Posterior vena cava (tissue), 2 donors: ENCODE measurements around the gene MAST4. TPM values are rescaled to one million over a fixed set of nuclear protein-coding genes. Genes with fewer than 3 reads are reported as not detected.

Experiments used
- DNase-seq: peaks from one replicate; pipeline ENCODE4 v3.0.0-alpha.2; 2020; ENCODE audit warnings: low spot score
- intact Hi-C, 2 donors: fragments of 100-400 bp; cut with DNase I; formaldehyde crosslinking; loops; one replicate each; pipeline versions ENCODE4 v1.14.1 to v1.14.2; 2022 to 2023
- total RNA-seq, 2 donors: library from RNA; stranded (reverse); fragmentation: NEBNext Ultra II Directional; extraction: Animal tissue kit (Norgen Biotek cat#: 25700); gene quantifications; one replicate each; pipeline ENCODE4 v1.2.1, GENCODE V29; 2021
- donor health status: DM: yes; HTN: yes; CAD: no.
- donor health status: DM: yes; HTN: yes; CAD: no.

Gene MAST4
- total RNA-seq, 2 donors from 2014 or later = 36.4 to 45.6 TPM

DNA sequence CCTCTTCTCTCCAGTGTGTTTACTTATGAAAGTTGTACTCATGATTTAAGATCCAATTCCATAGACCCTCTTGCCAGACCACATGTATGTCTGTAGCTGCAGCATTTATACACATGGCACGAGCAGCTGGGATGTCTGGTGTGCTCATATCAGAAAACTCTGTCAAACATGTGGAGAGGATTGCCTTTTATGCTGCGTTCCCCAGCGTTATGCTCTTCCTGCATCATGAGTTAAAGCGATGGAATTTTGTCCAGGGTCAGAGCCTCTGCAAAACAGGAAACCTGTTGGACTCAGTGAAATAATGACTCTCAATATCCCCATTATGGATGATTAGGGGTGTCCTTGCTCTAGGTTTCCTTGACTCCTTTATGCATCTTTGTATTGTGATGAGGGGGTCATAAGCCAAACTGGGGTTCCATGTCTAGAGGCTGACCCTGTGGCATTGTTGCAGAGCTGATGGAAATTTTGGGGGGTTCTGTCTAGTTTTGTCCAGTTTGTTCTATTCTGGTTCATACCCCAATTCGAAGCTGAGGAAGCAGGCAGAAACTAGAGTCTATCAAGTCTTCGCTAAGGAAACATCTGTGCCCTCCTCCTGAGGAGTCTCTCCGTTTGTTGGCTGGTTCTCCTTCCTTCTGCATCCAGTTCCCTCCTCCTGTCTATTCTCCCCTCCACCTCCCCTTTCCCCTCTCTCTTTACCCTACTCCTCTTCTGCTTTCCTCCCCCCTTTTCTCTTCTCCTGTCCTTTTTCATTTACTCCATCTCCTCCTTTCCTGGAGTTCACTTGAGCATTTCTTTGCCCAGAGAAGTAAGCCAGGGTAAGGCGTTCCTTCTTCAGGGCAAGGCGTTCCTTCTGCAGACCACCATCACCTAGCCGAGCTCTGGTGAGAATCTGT, 252.8 kb downstream of the MAST4 start:
- intact Hi-C loops = no loop called here
- DNase-seq = no peak

DNA sequence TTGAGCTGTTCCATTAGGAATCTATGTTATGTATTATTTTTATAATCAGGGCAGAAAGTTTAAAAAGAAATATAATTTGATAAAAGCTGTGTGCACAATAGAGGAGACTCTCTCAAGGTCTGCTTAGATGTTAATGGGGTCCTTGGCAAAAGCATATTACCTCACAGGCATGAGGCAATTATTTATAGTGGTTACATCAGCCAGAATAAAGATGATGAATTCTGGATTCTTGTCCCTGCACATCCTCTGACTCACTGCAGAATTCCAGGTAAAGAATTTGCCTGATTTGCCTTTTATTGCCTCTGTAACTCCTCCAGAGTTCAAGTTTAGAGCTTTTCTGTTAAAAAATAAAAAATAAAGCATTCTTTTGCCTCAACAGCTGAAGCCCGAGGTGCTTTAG, 253.6 kb downstream of the MAST4 start:
- intact Hi-C loops = no loop called here
- no peak for DNase-seq

GRCh38 chr5:66850354-66851075, 254.3 kb downstream of the MAST4 start:
- no peak for DNase-seq
- intact Hi-C loops = no loop called here

GRCh38 chr5:66851306-66851705, 255.1 kb downstream of the MAST4 start:
- DNase-seq = no peak
- intact Hi-C loops = no loop called here

GRCh38 chr5:66854416-66854815, 258.2 kb downstream of the MAST4 start:
- DNase-seq = no peak
- intact Hi-C loops = no loop called here

DNA sequence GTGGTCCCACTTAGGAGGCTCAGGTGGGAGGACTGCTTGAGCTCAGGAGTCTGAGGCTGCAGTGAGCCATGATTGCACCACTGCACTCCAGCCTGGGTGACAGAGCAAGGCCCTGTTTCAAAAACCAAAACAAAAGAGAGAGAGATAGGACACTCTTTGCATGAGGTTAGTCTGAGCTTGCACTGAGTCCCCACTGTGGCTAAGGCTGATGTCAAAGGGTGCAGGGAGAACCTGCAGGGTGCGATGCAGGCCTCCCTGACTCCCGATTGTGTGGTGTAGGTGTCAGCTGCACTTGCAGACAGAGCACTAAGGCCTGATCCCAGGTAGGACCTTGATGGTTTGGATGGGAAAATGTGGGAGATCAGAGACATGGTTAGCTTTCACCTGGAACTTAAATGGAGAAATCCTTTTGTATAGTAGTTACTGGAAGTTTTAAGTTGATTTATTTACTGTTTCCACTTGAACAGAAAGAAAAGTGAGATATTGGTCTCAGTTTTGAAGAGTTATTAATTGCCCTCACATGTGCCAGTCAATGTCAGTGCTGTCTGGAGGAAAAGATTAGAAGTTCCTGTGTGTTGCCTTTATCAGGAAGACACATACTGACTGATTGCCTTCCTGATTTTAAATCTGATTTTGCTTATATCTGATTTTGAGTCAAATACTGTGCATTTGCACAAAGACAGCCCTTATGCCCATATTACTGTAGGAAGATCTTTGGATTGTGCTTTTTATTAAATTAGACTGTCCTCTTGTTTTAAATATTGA, 260.0 kb downstream of the MAST4 start:
- no peak for DNase-seq
- intact Hi-C loops = no loop called here

- intact Hi-C loops = no loop called here
- DNase-seq = no peak
Measured at GRCh38 chr5:66859526-66859925, 263.3 kb downstream of the MAST4 start.

GRCh38 chr5:66860199-66860975, 264.2 kb downstream of the MAST4 start:
- no peak for DNase-seq
- intact Hi-C loops = no loop called here

GRCh38 chr5:66861402-66861801, 265.2 kb downstream of the MAST4 start:
- intact Hi-C loops = no loop called here
- DNase-seq = no peak

DNA sequence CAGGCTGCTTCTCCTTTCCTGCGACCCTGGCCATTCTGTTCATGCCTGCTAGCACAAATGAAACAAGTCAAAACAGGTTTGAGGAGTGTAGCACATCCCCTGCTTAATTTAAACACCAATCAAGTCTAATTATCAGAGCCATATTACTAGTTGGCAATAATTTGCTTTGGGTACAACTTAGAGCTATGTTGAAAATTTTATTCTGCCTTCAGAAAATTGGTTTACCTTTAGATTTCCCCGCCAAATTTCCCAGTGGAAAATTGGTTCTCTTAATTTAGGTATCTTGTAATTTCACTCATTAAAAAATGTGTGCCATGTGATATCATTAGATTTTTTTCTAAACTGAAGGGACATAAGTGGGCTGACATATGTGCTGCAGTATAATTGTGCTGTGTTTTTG, 265.8 kb downstream of the MAST4 start:
- intact Hi-C loops = no loop called here
- DNase-seq = no peak

- intact Hi-C loops = no loop called here
- DNase-seq = no peak
Measured at GRCh38 chr5:66863243-66864170, 267.3 kb downstream of the MAST4 start.

GRCh38 chr5:66864240-66864884, 268.2 kb downstream of the MAST4 start:
- intact Hi-C loops = no loop called here
- no peak for DNase-seq

- DNase-seq = no peak
- intact Hi-C loops = no loop called here
Measured at GRCh38 chr5:66867618-66868322, 271.6 kb downstream of the MAST4 start.

- no peak for DNase-seq
- intact Hi-C loops = no loop called here
Measured at GRCh38 chr5:66869347-66869746, 273.2 kb downstream of the MAST4 start.

DNA sequence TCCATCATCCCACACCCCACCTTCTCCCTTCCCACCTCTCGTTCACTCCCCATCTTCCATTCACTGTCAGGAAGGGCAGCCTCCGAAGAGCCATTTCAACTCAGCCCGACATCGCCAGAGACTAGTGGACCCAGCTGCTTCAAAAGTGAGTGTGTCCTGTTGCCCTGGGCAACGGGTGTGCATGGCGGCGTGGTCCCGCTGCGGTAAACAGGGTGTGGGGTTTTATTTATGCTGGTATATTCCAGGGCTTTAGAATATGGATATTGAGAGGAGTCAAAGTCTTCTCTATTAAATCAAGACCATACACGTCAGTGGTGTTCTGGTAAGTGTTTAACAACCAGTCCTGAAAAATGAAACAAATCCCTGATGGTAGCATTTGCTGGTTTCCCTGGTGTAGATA, 274.5 kb downstream of the MAST4 start:
- intact Hi-C loops = no loop called here
- no peak for DNase-seq

DNA sequence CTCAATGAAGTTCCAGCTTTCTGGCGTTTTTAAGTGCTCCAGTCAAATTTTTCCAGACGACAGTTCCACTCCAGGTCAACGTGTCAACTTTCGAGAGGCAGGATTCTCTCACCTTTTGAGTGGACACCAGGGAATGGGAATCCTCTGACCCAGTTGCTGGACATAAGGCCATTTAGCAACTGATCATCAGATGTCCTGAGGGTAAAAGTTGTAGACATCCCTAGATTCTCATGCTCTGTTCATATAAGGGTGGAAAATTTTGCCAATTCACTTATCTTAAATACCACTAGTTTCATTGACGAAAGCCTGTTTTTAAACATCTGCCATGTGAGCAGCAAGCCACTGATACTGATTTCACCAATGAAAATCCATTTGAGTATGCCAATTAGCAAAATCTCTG, 275.5 kb downstream of the MAST4 start:
- DNase-seq = no peak
- intact Hi-C loops = no loop called here

DNA sequence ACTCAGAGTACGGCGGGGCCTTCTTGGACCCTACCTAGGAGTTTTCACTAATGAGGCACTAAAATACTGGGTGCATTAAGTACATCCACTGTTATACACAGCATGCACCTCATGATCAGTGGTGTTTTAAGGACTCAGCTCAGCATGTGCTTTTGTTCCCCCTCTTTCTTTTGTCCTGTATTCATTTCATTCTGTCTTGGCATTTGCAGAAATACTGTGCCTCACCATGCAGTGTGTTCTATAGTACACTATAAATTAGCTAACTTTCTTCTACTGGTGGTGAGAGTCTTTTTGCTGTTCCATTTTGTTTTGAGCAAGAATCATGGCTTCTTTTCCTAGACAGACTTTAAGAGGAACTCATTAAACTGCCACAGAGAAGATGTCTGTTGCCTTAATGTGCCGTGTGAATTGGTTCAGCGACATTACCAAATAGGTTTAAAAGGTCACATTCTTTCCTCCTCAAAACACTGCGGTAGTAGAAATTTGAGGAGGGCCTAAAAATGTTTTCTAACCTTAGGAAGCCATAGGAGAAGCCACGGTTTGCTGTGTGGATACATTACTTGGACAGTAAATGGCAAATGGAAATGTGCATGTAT, 276.6 kb downstream of the MAST4 start:
- no peak for DNase-seq
- intact Hi-C loops = no loop called here
